Measurements from ENCODE around the gene MS4A14. TPM values are rescaled to one million over a fixed set of nuclear protein-coding genes. Genes with fewer than 3 reads are reported as not detected.

MS4A14 gene
- total RNA-seq, 1 donor from 2014 or later, result 0.31 TPM

Other genes starting within 250 kb of the MS4A14 start
- 24.4 TPM for gene MS4A6A, start 213.4 kb upstream of the MS4A14 start, total RNA-seq
- not detected for gene MS4A4E, start 153.3 kb upstream of the MS4A14 start, total RNA-seq
- 2.9 TPM for gene MS4A4A, start 115.8 kb upstream of the MS4A14 start, total RNA-seq
- not detected for gene MS4A6E, start 69.2 kb upstream of the MS4A14 start, total RNA-seq
- gene MS4A7, start 17.9 kb upstream of the MS4A14 start, total RNA-seq, result 8.5 TPM
- not detected for gene MS4A5, start 33.1 kb downstream of the MS4A14 start, total RNA-seq
- 1.1 TPM for gene MS4A1, start 59.4 kb downstream of the MS4A14 start, total RNA-seq
- gene MS4A12, start 96.3 kb downstream of the MS4A14 start, total RNA-seq, result not detected
- not detected for gene MS4A13, start 118.9 kb downstream of the MS4A14 start, total RNA-seq